Small intestine (tissue), 7 donors: ENCODE results near the gene ENOX1. TPM values are rescaled to one million over a fixed set of nuclear protein-coding genes. Genes with fewer than 3 reads are reported as not detected.

Experiments used
- DNase-seq, 2 donors: peaks; one replicate each; pipeline versions ENCODE4 v3.0.0 to v3.0.0-alpha.2; 2013
- FAIRE-seq: peaks from 2 replicates; lab custom pipeline; 2012; peaks lifted over from hg19 to GRCh38; lab: Jason Lieb, UNC
- H3K27ac ChIP-seq, 3 donors: one replicate each; pipeline ENCODE4 v1.5.1; 2013; ENCODE audit warnings: low read length in 2 of 3, mild to moderate bottlenecking in 2 of 3, control low read depth in 1 of 3, inconsistent platforms in 1 of 3, low read depth in 1 of 3, moderate library complexity in 1 of 3
- H3K27me3 ChIP-seq, 3 donors: one replicate each; pipeline ENCODE4 v1.6.1; 2013; ENCODE audit warnings: low read length in 3 of 3, inconsistent platforms in 1 of 3; ENCODE audit not compliant: control insufficient read depth in 3 of 3, insufficient read depth in 3 of 3
- H3K36me3 ChIP-seq, 3 donors: one replicate each; pipeline ENCODE4 v1.6.1; 2013; ENCODE audit warnings: low read length in 3 of 3, inconsistent platforms in 1 of 3, low read depth in 1 of 3, mild to moderate bottlenecking in 1 of 3, moderate library complexity in 1 of 3; ENCODE audit not compliant: control insufficient read depth in 3 of 3, insufficient read depth in 2 of 3
- H3K4me1 ChIP-seq, 3 donors: one replicate each; pipeline ENCODE4 v1.6.1; 2013; ENCODE audit warnings: low read length in 2 of 3, inconsistent platforms in 1 of 3, low read depth in 1 of 3, mild to moderate bottlenecking in 1 of 3, moderate library complexity in 1 of 3; ENCODE audit not compliant: control insufficient read depth in 3 of 3, insufficient read depth in 2 of 3
- H3K4me3 ChIP-seq, 3 donors: one replicate each; pipeline ENCODE4 v1.5.1; 2013; ENCODE audit warnings: low read length in 3 of 3, control low read depth in 1 of 3, inconsistent platforms in 1 of 3, low read depth in 1 of 3, mild to moderate bottlenecking in 1 of 3, moderate library complexity in 1 of 3
- H3K9me3 ChIP-seq, 2 donors: one replicate each; pipeline ENCODE4 v1.6.1; 2013; ENCODE audit warnings: low read depth in 1 of 2, low read length in 1 of 2; ENCODE audit not compliant: control insufficient read depth in 2 of 2, insufficient read depth in 1 of 2
- WGBS, 3 donors: extraction: QIAGEN DNeasy Blood & Tissue Kit; methylation state at CpG; one replicate each; pipeline ENCODE4 v1.1.7; 2013; 5-methylcytosine and 5-hydroxymethylcytosine counted together
- polyA plus RNA-seq, 4 donors: library from polyadenylated mRNA; stranded (reverse) in 3 of 4; unstranded in 1 of 4; fragments of 200-250 nt in 3 of 4; fragments of 120-200 nt in 1 of 4; gene quantifications; one replicate each; pipeline versions ENCODE4 v1.2.1 to v1.2.3, GENCODE V29; 2013
- donor health status: healthy with polysubstance abuse.
- donor health status: control.
- donor health status: control.
- donor health status: Bipolar disorder and iron deficiency.
- donor health status: healthy.

ENOX1 gene
- polyA plus RNA-seq, 4 donors, result 0.27 to 0.87 (median 0.72) TPM; not detected in 1

DNA sequence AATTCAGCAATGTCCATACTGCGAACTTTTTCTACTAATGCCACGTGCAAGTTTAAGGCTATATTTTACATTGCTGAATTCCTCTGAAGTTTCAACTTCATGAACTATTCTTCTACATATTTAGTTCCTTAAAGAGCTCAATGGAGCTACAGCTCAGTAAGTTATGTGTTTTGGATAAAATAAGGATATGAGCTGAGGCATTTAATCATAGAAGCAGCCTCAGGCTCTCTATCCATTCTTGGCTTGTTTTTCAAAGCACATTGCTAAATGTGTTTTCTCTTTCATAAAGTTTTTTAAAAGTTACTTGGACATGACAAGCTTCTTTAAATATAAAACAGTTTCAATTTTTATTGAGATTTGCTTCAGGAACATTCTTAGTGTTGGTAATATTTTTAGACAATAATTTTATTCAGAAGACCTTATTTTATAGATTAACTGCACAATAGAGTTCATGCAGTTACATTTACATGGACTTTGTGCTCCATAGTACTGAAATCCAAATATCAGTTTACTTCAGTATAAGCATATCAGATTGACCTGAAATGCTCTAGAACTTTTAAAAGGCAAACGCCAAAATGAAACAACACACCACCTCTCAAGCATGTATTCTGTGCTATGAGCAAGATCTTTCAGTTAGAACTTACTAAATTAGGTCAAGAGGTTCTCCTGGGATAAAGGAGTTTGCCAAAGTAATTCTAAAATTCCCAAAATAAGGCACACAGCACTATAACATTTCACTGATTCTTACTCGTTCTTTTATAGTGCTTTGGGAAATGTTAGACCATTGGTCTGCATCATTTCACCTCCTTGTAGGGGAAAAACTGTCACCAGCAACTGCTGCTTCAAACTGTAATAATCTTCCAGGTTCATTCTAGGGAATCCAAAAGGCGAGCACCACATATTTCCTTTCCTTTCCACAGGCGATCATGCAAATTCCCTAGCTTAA lies 275.5 kb downstream of the ENOX1 start:
- no peak for DNase-seq
- no peaks in the 10 kb centered on the region for H3K4me1 ChIP-seq
- 73 to 74% (median 74%) methylated on average over 6 of the region's 6 CpGs for WGBS, 3 donors
- no peak overlapping the region for H3K4me3 ChIP-seq
- FAIRE-seq, result no peak
- no peak overlapping the region for H3K27ac ChIP-seq
- no peaks in the 10 kb centered on the region for H3K36me3 ChIP-seq
- no peaks in the 10 kb centered on the region for H3K27me3 ChIP-seq
- H3K9me3 ChIP-seq, result no peaks in the 10 kb centered on the region

GRCh38 chr13:43495732-43496131 lies 291.0 kb downstream of the ENOX1 start:
- no peak for FAIRE-seq
- WGBS, 3 donors, result 38 to 47% (median 45%) methylated on average over 1 of the region's 1 CpG
- H3K4me1 ChIP-seq, result no peaks in the 10 kb centered on the region
- H3K4me3 ChIP-seq, result no peak overlapping the region
- no peaks in the 10 kb centered on the region for H3K27me3 ChIP-seq
- no peaks in the 10 kb centered on the region for H3K9me3 ChIP-seq
- no peak overlapping the region for H3K27ac ChIP-seq
- H3K36me3 ChIP-seq, result no peaks in the 10 kb centered on the region
- DNase-seq, result no peak

GRCh38 chr13:43494206-43494605 lies 292.6 kb downstream of the ENOX1 start:
- Histone ChIP-seq H3K4me1 (no peaks in the 10 kb centered on the region), H3K27me3 (no peaks in the 10 kb centered on the region), H3K4me3 (no peak overlapping the region), H3K27ac (no peak overlapping the region), H3K36me3 (no peaks in the 10 kb centered on the region), H3K9me3 (no peaks in the 10 kb centered on the region)
- 80 to 92% (median 87%) methylated on average over 4 of the region's 4 CpGs for WGBS, 3 donors
- DNase-seq, result no peak
- FAIRE-seq, result no peak

GRCh38 chr13:43493496-43494000 lies 293.2 kb downstream of the ENOX1 start:
- Histone ChIP-seq H3K4me3 (no peak overlapping the region), H3K4me1 (no peaks in the 10 kb centered on the region), H3K9me3 (no peaks in the 10 kb centered on the region), H3K27me3 (no peaks in the 10 kb centered on the region), H3K27ac (no peak overlapping the region), H3K36me3 (no peaks in the 10 kb centered on the region)
- DNase-seq, result no peak
- 78 to 82% (median 81%) methylated on average over 3 of the region's 3 CpGs for WGBS, 3 donors
- no peak for FAIRE-seq

DNA sequence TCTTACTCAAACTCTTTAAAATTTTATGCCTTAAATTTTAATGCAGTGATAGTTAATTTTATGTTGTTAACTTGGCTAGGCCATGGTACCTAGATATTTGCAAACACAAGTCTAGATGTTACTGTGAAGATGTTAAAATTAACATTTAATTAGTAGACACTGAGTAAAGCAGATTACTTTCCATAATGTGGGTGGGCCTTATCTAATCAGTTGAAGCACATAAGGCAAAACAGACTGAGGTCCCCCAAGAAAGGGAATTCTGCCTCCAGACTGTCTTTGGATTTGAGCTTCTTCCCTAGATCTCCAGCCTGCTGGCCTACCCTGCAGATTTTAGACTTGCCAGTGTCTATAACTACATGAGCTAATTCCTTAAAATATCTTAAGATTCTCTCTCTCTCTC lies 294.0 kb downstream of the ENOX1 start:
- Histone ChIP-seq H3K27me3 (no peaks in the 10 kb centered on the region), H3K4me1 (no peaks in the 10 kb centered on the region), H3K9me3 (no peaks in the 10 kb centered on the region), H3K4me3 (no peak overlapping the region), H3K36me3 (no peaks in the 10 kb centered on the region), H3K27ac (no peak overlapping the region)
- DNase-seq (no peak), FAIRE-seq (no peak)

GRCh38 chr13:43492311-43492710 lies 294.5 kb downstream of the ENOX1 start:
- Histone ChIP-seq H3K36me3 (no peaks in the 10 kb centered on the region), H3K4me3 (no peak overlapping the region), H3K27me3 (no peaks in the 10 kb centered on the region), H3K27ac (no peak overlapping the region), H3K4me1 (no peaks in the 10 kb centered on the region), H3K9me3 (no peaks in the 10 kb centered on the region)
- DNase-seq, result no peak
- 91 to 94% (median 92%) methylated on average over 2 of the region's 2 CpGs for WGBS, 3 donors
- no peak for FAIRE-seq

- no peaks in the 10 kb centered on the region for H3K36me3 ChIP-seq
- no peak overlapping the region for H3K27ac ChIP-seq
- H3K27me3 ChIP-seq, result no peaks in the 10 kb centered on the region
- FAIRE-seq (no peak), DNase-seq (peak in 1 of 2 donors; percentile 10)
- WGBS, 3 donors, result 63 to 64% (median 63%) methylated on average over 3 of the region's 3 CpGs
- no peaks in the 10 kb centered on the region for H3K4me1 ChIP-seq
- no peak overlapping the region for H3K4me3 ChIP-seq
- H3K9me3 ChIP-seq, result no peaks in the 10 kb centered on the region
Measured at GRCh38 chr13:43489233-43489632, 297.5 kb downstream of the ENOX1 start.

DNA sequence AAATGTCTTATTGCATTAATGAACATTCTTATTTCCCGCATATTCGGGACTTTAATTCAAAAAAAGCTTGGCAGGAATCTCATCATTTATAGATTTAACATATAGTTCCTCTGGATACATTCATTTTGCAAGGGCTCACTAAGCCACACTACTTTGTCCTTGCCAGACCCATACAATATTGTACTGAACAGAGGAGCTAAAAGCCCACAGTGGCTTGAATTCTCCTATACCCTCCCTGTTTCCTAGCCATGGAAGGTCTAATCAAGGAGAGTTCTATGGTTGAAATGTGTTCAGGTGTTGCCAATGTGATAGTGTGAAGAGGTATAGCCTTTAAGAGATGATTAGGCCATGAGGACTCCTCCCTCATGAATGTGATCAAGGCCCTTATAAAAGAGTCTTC lies 298.9 kb downstream of the ENOX1 start:
- H3K4me3 ChIP-seq, result no peak overlapping the region
- H3K27me3 ChIP-seq, result no peaks in the 10 kb centered on the region
- H3K27ac ChIP-seq, result no peak overlapping the region
- FAIRE-seq (no peak), DNase-seq (no peak)
- WGBS, 3 donors, result 89 to 94% (median 93%) methylated on average over 2 of the region's 2 CpGs
- H3K9me3 ChIP-seq, result no peaks in the 10 kb centered on the region
- no peaks in the 10 kb centered on the region for H3K36me3 ChIP-seq
- no peaks in the 10 kb centered on the region for H3K4me1 ChIP-seq
